GM19452 (cell line): Measurements from ENCODE around the gene USH1G.
"Not testable (repeated sequence)": the region's sequence is repeated elsewhere in the genome, so short reads cannot be mapped to it uniquely, and the experiment has no call there.

ENCODE experiments used
- ATAC-seq: cut with Tn5 transposase; IDR thresholded peaks from one replicate; pipeline ENCODE4 v1.9.1; 2021; ENCODE audit not compliant: unreplicated experiment

USH1G gene

GRCh38 chr17:74907012-74907411, 16.0 kb downstream of the USH1G start:
- no peak for ATAC-seq

- ATAC-seq, result not testable (repeated sequence)
Measured at GRCh38 chr17:74906214-74906793, 16.8 kb downstream of the USH1G start.

GRCh38 chr17:74904687-74905409, 18.2 kb downstream of the USH1G start:
- ATAC-seq, result no peak

- no peak for ATAC-seq
Measured at GRCh38 chr17:74903671-74904070, 19.4 kb downstream of the USH1G start.

- no peak for ATAC-seq
Measured at GRCh38 chr17:74903034-74903433, 20.0 kb downstream of the USH1G start.

GRCh38 chr17:74901353-74902135, 21.5 kb downstream of the USH1G start:
- no peak for ATAC-seq

GRCh38 chr17:74900208-74900607, 22.8 kb downstream of the USH1G start:
- ATAC-seq, result no peak

- ATAC-seq, result no peak
Measured at GRCh38 chr17:74898376-74898946, 24.6 kb downstream of the USH1G start.

- ATAC-seq, result no peak
Measured at GRCh38 chr17:74893936-74894671, 29.0 kb downstream of the USH1G start.

GRCh38 chr17:74892974-74893911, 29.8 kb downstream of the USH1G start, which contains the start of gene FADS6:
FADS6 (minus strand) TSS chr17:74893633; CDS start chr17:74893595, 38 bp downstream.
- ATAC-seq, result no peak

GRCh38 chr17:74892013-74892841, 30.8 kb downstream of the USH1G start:
- ATAC-seq, result no peak

GRCh38 chr17:74890554-74890953, 32.5 kb downstream of the USH1G start:
- ATAC-seq, result no peak

- no peak for ATAC-seq
Measured at GRCh38 chr17:74888469-74888868, 34.6 kb downstream of the USH1G start.

GRCh38 chr17:74883241-74883745, 39.8 kb downstream of the USH1G start:
- ATAC-seq, result no peak

GRCh38 chr17:74882517-74883240, 40.4 kb downstream of the USH1G start:
- no peak for ATAC-seq

GRCh38 chr17:74881073-74881472, 42.0 kb downstream of the USH1G start:
- ATAC-seq, result no peak

GRCh38 chr17:74879308-74879707, 43.7 kb downstream of the USH1G start:
- no peak for ATAC-seq

GRCh38 chr17:74878658-74879057, 44.4 kb downstream of the USH1G start:
- no peak for ATAC-seq
